Measurements from ENCODE around the gene GNRH2. TPM values are rescaled to one million over a fixed set of nuclear protein-coding genes. Genes with fewer than 3 reads are reported as not detected.

Gene GNRH2
- total and polyA plus RNA-seq, 2 donors (not counting 1 experiment from before 2014, with no cell fraction given): not detected

DNA sequence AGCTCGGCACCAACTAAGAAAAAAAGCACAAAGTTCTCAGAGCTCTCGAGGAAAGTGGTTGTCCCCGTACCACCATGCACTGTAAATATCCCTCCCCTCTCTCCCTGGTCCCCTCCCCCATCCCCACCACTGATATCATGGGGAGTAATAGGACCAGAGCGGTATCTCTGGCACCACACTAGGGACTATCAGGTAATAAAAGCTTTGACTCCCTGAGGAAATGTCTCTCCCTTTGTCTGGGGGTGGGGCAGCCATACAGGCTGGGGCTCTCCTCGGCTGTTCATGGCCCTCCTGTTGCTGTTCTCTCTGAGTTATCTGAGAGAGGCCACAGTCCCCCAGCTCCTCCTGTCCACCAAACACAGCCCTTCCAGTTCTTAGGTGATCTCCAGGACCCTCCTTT, 5.0 kb upstream of the GNRH2 start:
- no peak for TF ChIP-seq EZH2 (IDR thresholded peaks at IDR 0.05; ENCODE audit: low read length, missing control alignments)
- TF ChIP-seq CTCF (conservative IDR thresholded peaks at IDR 0.05 in 1 of 2, IDR thresholded peaks at IDR 0.05 in 1 of 2; ENCODE audit: low read depth in 1 of 2, low read length in 2 of 2): no peak
- H3K36me3 ChIP-seq (ENCODE audit: control insufficient read depth, insufficient read depth, low read length): peaks cover 23% of the 10 kb centered on the region
- H3K9me3 ChIP-seq (ENCODE audit: control insufficient read depth, insufficient read depth, low read depth, low read length): no peaks in the 10 kb centered on the region
- no peaks in the 10 kb centered on the region for H3K79me2 ChIP-seq (ENCODE audit: control insufficient read depth, insufficient read depth, low read length)
- H3K4me1 ChIP-seq (ENCODE audit: control insufficient read depth, extremely low read depth, insufficient read depth, low read length): peaks cover 8% of the 10 kb centered on the region
- H4K20me1 ChIP-seq (ENCODE audit: control insufficient read depth, extremely low read depth, insufficient read depth, low read length): no peaks in the 10 kb centered on the region
- H3K27me3 ChIP-seq (ENCODE audit: control insufficient read depth, insufficient read depth, low read length): no peaks in the 10 kb centered on the region
- H2AFZ ChIP-seq (ENCODE audit: low read length): no peak overlapping the region
- no peak overlapping the region for H3K27ac ChIP-seq (ENCODE audit: insufficient read depth, low read length)
- no peak overlapping the region for H3K4me3 ChIP-seq (replicated peaks in 1 of 4; ENCODE audit: control extremely low read depth in 1 of 4, insufficient read depth in 1 of 4, low read depth in 3 of 4, low read length in 4 of 4)
- no peak for DNase-seq (ENCODE audit: low read depth in 2 of 2)
- no peak overlapping the region for H3K4me2 ChIP-seq (ENCODE audit: extremely low read depth, insufficient read depth, low read length)
- H3K9ac ChIP-seq (ENCODE audit: insufficient read depth, low read length): no peak overlapping the region

- TF ChIP-seq EZH2 (IDR thresholded peaks at IDR 0.05; ENCODE audit: low read length, missing control alignments) (no peak), CTCF (conservative IDR thresholded peaks at IDR 0.05 in 1 of 2, IDR thresholded peaks at IDR 0.05 in 1 of 2; ENCODE audit: low read depth in 1 of 2, low read length in 2 of 2) (no peak)
- Histone ChIP-seq H3K4me3 (replicated peaks in 1 of 4; ENCODE audit: control extremely low read depth in 1 of 4, insufficient read depth in 1 of 4, low read depth in 3 of 4, low read length in 4 of 4) (no peak overlapping the region), H3K36me3 (ENCODE audit: control insufficient read depth, insufficient read depth, low read length) (peaks cover 23% of the 10 kb centered on the region), H3K27ac (ENCODE audit: insufficient read depth, low read length) (no peak overlapping the region), H3K9me3 (ENCODE audit: control insufficient read depth, insufficient read depth, low read depth, low read length) (no peaks in the 10 kb centered on the region), H3K9ac (ENCODE audit: insufficient read depth, low read length) (no peak overlapping the region), H3K79me2 (ENCODE audit: control insufficient read depth, insufficient read depth, low read length) (no peaks in the 10 kb centered on the region), H3K4me1 (ENCODE audit: control insufficient read depth, extremely low read depth, insufficient read depth, low read length) (peaks cover 8% of the 10 kb centered on the region), H2AFZ (ENCODE audit: low read length) (no peak overlapping the region), H3K27me3 (ENCODE audit: control insufficient read depth, insufficient read depth, low read length) (no peaks in the 10 kb centered on the region), H4K20me1 (ENCODE audit: control insufficient read depth, extremely low read depth, insufficient read depth, low read length) (no peaks in the 10 kb centered on the region), H3K4me2 (ENCODE audit: extremely low read depth, insufficient read depth, low read length) (no peak overlapping the region)
- DNase-seq (ENCODE audit: low read depth in 2 of 2): no peak
Observed at GRCh38 chr20:3039426-3039825, 4.0 kb upstream of the GNRH2 start.

GRCh38 chr20:3040086-3040485, 3.3 kb upstream of the GNRH2 start:
- Histone ChIP-seq H2AFZ (ENCODE audit: low read length) (no peak overlapping the region), H3K4me3 (replicated peaks in 1 of 4; ENCODE audit: control extremely low read depth in 1 of 4, insufficient read depth in 1 of 4, low read depth in 3 of 4, low read length in 4 of 4) (no peak overlapping the region), H3K36me3 (ENCODE audit: control insufficient read depth, insufficient read depth, low read length) (peaks cover 23% of the 10 kb centered on the region), H3K9me3 (ENCODE audit: control insufficient read depth, insufficient read depth, low read depth, low read length) (no peaks in the 10 kb centered on the region), H3K4me2 (ENCODE audit: extremely low read depth, insufficient read depth, low read length) (no peak overlapping the region), H3K27me3 (ENCODE audit: control insufficient read depth, insufficient read depth, low read length) (no peaks in the 10 kb centered on the region), H3K27ac (ENCODE audit: insufficient read depth, low read length) (no peak overlapping the region), H3K79me2 (ENCODE audit: control insufficient read depth, insufficient read depth, low read length) (no peaks in the 10 kb centered on the region), H3K9ac (ENCODE audit: insufficient read depth, low read length) (no peak overlapping the region), H4K20me1 (ENCODE audit: control insufficient read depth, extremely low read depth, insufficient read depth, low read length) (no peaks in the 10 kb centered on the region), H3K4me1 (ENCODE audit: control insufficient read depth, extremely low read depth, insufficient read depth, low read length) (peaks cover 10% of the 10 kb centered on the region)
- no peak for DNase-seq (ENCODE audit: low read depth in 2 of 2)
- no peak for TF ChIP-seq EZH2 (IDR thresholded peaks at IDR 0.05; ENCODE audit: low read length, missing control alignments)
- TF ChIP-seq CTCF (conservative IDR thresholded peaks at IDR 0.05 in 1 of 2, IDR thresholded peaks at IDR 0.05 in 1 of 2; ENCODE audit: low read depth in 1 of 2, low read length in 2 of 2): no peak
